Epithelial cell of proximal tubule (primary cell): Measurements from ENCODE around the gene GAGE12J. TPM values are rescaled to one million over a fixed set of nuclear protein-coding genes. Genes with fewer than 3 reads are reported as not detected.
"Not testable (repeated sequence)": the region's sequence is repeated elsewhere in the genome, so short reads cannot be mapped to it uniquely, and the experiment has no call there.

Experiments
- DNase-seq: peaks from one replicate; pipeline ENCODE4 v3.0.0-alpha.2; 2011; ENCODE audit warnings: low read depth
- H3K4me3 ChIP-seq: 2 replicates; pipeline ENCODE4 v1.5.1; 2011; ENCODE audit warnings: low read depth, mild to moderate bottlenecking, low read length
- total RNA-seq: library from RNA; depleted of rRNA; stranded (reverse); fragments of >200 nt; gene quantifications from 2 replicates; pipeline ENCODE4 v1.2.3, GENCODE V29; 2015
- TF ChIP-seq, protein P1 (sequence below): conservative IDR thresholded peaks from 2 replicates; pipeline ENCODE4 v1.5.1; 2012; ENCODE audit warnings: low read depth, mild to moderate bottlenecking, low read length

The GAGE12J gene
- total RNA-seq, 1 donor from 2014 or later, result not detected

DNA sequence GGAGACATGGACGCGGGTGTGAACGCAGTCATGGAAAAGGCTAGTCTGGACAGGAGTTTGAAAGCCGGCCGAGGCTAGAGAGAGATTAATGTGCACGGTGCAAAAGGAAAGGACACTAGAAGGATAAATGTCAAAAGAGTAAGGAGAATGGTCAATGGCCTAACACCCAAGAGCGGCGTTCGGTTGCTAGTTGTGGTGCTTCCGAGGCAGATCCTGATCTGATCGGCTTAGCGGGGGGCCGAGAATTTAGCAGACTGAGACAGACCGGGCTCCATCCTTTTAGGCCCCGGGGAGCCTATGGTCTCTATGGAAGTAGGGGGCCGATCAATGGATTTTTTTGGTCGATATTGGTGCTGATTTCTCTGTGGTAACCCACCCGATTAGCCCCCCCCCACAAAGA lies 11.5 kb upstream of the GAGE12J start:
- H3K4me3 ChIP-seq, result no peak overlapping the region
- no peak for DNase-seq
- TF ChIP-seq, protein P1, sequence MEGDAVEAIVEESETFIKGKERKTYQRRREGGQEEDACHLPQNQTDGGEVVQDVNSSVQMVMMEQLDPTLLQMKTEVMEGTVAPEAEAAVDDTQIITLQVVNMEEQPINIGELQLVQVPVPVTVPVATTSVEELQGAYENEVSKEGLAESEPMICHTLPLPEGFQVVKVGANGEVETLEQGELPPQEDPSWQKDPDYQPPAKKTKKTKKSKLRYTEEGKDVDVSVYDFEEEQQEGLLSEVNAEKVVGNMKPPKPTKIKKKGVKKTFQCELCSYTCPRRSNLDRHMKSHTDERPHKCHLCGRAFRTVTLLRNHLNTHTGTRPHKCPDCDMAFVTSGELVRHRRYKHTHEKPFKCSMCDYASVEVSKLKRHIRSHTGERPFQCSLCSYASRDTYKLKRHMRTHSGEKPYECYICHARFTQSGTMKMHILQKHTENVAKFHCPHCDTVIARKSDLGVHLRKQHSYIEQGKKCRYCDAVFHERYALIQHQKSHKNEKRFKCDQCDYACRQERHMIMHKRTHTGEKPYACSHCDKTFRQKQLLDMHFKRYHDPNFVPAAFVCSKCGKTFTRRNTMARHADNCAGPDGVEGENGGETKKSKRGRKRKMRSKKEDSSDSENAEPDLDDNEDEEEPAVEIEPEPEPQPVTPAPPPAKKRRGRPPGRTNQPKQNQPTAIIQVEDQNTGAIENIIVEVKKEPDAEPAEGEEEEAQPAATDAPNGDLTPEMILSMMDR, result no peak

DNA sequence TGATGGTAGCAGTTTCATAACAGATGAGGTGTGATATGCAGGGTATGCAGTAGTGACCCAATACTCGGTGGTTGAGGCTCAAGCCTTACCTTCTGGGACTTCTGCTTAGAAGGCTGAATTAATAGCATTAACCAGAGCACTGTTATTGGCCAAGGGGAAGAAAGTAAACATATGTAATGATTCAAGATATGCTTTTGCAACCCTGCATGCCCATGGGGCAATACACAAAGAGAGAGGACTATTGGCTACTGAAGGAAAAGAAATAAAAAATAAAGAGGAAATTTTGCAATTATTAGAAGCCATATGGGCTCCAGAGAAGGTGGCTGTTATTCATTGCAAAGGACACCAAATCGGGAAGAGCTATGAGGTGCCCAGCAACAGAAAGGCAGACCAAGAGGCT lies 9.7 kb upstream of the GAGE12J start:
- no peak for DNase-seq
- TF ChIP-seq, protein P1, result no peak
- no peak overlapping the region for H3K4me3 ChIP-seq

DNA sequence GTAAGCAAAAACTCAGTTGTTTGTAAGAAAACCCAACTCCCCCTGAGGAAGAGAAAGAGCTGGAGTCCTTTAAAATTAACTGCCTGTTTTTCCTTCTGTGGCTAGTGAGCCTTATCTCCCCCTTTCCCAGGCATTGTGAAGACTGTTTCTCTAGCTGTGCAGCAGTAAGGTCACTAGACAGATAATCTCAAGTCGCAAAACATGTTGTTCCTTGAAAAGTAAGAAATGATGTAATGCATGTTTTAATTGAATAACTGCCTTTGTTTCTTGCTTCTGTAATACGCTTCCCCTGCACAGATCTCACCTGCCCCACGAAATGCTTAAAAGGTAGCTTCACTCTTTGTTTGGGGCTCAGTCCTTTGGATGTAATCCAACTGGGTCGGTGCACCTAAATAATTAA lies 5.8 kb upstream of the GAGE12J start:
- no peak overlapping the region for H3K4me3 ChIP-seq
- no peak for DNase-seq
- TF ChIP-seq, protein P1, result no peak

DNA sequence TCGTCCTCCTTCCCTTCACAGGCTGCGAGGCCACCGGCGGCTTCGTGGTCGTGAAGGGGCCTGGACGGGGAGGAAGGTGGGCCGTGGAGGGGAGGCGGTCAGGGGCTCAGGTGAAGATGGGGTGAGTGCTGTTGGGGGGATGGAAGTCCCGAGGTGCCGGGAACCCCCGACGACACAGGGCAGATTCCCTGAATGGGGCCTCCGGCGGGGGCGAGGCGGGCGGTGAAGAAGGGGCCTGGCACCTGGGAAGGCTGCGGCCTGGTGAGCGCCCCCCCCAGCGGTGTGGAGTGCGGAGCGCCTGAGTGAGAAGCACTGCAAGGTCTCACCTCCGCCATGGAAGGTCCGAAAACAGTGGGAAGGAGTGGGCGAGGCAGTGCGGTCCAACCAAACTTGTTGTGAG lies 429 bp downstream of the GAGE12J start:
- DNase-seq, H3K4me3 ChIP-seq: not testable (repeated sequence)

DNA sequence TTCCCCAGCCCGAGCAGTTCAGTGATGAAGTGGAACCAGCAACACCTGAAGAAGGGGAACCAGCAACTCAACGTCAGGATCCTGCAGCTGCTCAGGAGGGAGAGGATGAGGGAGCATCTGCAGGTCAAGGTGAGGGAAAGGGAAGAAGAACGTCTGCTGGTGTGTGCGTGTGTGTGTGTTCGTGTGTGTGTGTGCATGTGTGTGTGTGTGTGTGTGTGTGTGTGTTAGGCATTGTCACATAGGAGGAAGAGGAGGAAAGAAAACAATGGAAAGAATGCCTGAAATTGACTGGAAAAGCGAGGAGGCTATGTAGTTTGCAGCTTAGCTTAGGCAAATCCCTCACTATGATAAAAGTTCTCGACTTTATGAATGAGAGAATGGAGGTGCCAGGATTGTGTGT lies 1.9 kb downstream of the GAGE12J start:
- DNase-seq, result not testable (repeated sequence)

DNA sequence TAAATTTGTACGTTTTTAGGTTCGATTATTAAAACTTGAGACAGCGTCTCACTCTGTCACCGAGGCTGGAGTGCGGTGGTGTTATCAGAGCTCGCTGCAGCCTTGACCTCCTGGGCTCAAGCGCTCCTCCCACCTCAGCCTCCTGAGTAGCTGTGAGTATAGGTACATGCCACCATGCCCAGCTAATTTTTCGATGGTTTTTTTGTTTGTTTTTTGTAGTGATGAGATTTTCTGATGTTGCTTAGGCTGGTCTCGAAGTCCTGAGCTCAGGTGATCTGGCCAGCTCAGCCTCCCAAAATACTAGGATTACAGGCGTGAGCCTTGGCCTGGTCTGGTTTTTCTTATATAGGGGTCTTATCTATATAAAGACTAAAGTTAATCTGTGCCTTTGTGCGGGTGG lies 8.6 kb downstream of the GAGE12J start:
- not testable (repeated sequence) for DNase-seq, H3K4me3 ChIP-seq

More for the DNA sequence above, 1.9 kb downstream of the GAGE12J start:
- H3K4me3 ChIP-seq, result not testable (repeated sequence)

DNA sequence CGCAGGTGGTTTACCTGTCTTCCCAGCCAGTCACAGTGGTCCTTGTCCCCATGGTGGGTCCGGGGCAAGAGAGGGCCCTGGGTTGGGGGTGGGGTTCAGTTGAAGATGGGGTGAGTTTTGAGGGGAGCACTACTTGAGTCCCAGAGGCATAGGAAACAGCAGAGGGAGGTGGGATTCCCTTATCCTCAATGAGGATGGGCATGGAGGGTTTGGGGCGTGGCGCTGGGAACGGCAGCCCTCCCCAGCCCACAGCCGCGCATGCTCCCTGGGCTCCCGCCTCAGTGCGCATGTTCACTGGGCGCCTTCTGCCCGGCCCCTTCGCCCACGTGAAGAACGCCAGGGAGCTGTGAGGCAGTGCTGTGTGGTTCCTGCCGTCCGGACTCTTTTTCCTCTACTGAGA lies 9.4 kb downstream of the GAGE12J start, which contains the start of gene GAGE13:
Gene GAGE13 (plus strand): TSS at position 301 of the 400 bp plus-strand sequence. CDS start 1,156 bp downstream, outside the sequence.
- not testable (repeated sequence) for H3K4me3 ChIP-seq, DNase-seq

DNA sequence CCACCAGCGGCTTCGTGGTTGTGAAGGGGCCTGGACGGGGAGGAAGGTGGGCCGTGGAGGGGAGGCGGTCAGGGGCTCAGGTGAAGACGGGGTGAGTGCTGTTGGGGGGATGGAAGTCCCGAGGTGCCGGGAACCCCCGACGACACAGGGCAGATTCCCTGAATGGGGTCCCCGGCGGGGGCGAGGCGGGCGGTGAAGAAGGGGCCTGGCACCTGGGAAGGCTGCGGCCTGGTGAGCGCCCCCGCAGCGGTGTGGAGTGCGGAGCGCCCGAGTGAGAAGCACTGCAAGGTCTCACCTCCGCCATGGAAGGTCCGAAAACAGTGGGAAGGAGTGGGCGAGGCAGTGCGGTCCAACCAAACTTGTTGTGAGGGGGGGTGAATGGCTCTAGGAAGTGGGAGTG lies 10.0 kb downstream of the GAGE12J start:
- not testable (repeated sequence) for DNase-seq, H3K4me3 ChIP-seq

DNA sequence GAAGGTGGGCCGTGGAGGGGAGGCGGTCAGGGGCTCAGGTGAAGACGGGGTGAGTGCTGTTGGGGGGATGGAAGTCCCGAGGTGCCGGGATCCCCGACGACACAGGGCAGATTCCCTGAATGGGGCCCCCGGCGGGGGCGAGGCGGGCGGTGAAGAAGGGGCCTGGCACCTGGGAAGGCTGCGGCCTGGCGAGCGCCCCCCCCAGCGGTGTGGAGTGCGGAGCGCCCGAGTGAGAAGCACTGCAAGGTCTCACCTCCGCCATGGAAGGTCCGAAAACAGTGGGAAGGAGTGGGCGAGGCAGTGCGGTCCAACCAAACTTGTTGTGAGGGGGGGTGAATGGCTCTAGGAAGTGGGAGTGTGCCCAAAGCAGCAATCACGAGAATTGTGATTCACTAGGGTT lies 19.6 kb downstream of the GAGE12J start:
- H3K4me3 ChIP-seq, result not testable (repeated sequence)

DNA sequence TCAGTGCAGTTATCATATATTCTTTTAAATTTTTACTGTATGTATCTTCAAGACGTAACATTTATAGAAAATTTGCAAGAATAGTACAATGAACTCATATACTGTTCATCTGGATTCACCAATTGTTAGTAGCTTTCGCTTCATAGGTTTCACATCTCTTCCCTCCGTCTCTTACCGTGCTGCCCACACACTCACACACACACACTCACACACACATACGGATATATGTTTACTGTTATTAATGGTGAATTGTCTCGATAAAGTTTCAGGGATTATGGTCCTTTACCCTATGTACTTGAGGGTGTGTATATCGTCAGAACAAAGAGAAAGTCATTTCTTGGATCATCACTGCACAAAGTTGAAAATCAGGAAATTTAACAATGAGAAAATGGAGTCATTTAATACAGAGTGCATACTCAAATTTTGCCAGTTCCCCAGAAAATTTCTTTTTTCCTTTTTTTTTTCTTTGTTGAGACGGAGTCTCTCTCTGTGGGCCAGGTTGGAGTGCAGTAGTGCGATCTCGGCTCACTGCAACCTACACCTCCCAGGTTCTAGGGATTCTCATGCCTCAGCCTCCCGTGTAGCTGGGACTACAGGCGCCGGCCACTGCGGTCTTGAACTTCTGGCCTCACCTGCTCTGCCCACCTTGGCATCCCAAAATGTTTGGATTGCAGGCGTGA lies 22.8 kb downstream of the GAGE12J start:
- DNase-seq, H3K4me3 ChIP-seq: not testable (repeated sequence)

More for the DNA sequence above, 19.6 kb downstream of the GAGE12J start:
- DNase-seq, result not testable (repeated sequence)

DNA sequence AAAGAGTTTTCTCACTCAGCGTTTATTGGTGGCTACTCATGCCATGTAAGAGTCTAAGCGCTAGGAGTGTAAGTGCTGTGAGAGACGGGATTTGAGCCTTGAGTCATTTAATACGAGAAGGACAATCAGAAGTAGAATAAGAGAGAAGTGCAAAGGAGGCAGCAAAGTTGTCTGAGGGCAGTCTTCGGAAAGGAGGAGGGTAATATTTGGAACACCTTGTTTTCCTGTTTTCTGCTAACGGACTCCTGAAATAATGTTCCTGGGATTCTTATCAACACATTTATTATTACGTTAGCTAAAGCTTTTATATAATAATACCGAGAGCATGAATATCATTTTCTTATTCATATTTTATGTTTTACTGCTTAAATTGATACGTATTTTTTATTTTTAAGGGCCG lies 23.6 kb downstream of the GAGE12J start:
- not testable (repeated sequence) for H3K4me3 ChIP-seq, DNase-seq

DNA sequence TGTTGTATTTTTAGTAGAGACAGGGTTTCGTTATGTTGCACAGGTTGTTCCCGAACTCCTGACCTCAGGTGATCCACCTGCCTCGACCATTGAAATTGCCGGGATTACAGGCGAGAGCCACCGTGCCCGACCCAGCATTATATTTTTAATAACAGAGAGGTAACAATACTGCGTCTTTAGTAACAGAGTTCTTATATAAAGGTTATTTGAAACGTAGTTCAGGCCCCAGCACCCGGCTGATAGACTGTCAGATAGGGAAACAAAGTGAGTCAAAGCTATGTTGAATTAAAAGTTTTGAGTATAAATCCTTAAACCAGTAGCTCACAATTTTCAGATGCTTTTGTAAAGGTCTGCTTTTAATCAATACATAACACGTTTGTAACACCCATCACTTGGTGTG lies 24.3 kb downstream of the GAGE12J start:
- DNase-seq, H3K4me3 ChIP-seq: not testable (repeated sequence)

Other genes starting within 250 kb of the GAGE12J start
- 13.5 and 16.7 TPM in 2 replicates for gene PRAF2, start 248.0 kb upstream of the GAGE12J start, total RNA-seq
- gene WDR45, start 242.2 kb upstream of the GAGE12J start, total RNA-seq, result 32.5 and 43.7 TPM in 2 replicates
- gene GPKOW, start 198.3 kb upstream of the GAGE12J start, total RNA-seq, result 28.9 and 31.9 TPM in 2 replicates
- 8.3 and 9.6 TPM in 2 replicates for gene MAGIX, start 159.3 kb upstream of the GAGE12J start, total RNA-seq
- 115 and 132 TPM in 2 replicates for gene PLP2, start 150.1 kb upstream of the GAGE12J start, total RNA-seq
- 13.0 and 18.5 TPM in 2 replicates for gene PRICKLE3, start 135.7 kb upstream of the GAGE12J start, total RNA-seq
- gene SYP, start 121.8 kb upstream of the GAGE12J start, total RNA-seq, result 0.17 and 0.29 TPM in 2 replicates
- 0.12 TPM in 1 of 2 replicates, not detected in the other for gene CACNA1F, start 88.7 kb upstream of the GAGE12J start, total RNA-seq
- gene CCDC22, start 86.6 kb upstream of the GAGE12J start, total RNA-seq, result 22.7 and 25.9 TPM in 2 replicates
- gene FOXP3, start 57.3 kb upstream of the GAGE12J start, total RNA-seq, result 0.07 TPM in 1 of 2 replicates, not detected in the other
- gene PPP1R3F, start 52.2 kb upstream of the GAGE12J start, total RNA-seq, result 0.87 and 2.3 TPM in 2 replicates
- not detected in 2 replicates for gene GAGE10, start 18.4 kb upstream of the GAGE12J start, total RNA-seq
- not detected in 2 replicates for gene GAGE13, start 9.5 kb downstream of the GAGE12J start, total RNA-seq
- not detected in 2 replicates for gene GAGE12C, start 210.1 kb downstream of the GAGE12J start, total RNA-seq
- gene GAGE12D, start 219.7 kb downstream of the GAGE12J start, total RNA-seq, result not detected in 2 replicates
- gene GAGE12E, start 229.3 kb downstream of the GAGE12J start, total RNA-seq, result not detected in 2 replicates
- not detected in 2 replicates for gene GAGE12F, start 238.8 kb downstream of the GAGE12J start, total RNA-seq
- gene GAGE12G, start 248.4 kb downstream of the GAGE12J start, total RNA-seq, result not detected in 2 replicates